DMS153 treated with DMSO at 0.1 percent for 48 hours (cell line): ENCODE measurements around the gene NBPF11.
"Not testable (repeated sequence)": the region's sequence is repeated elsewhere in the genome, so short reads cannot be mapped to it uniquely, and the experiment has no call there.

Experiments used
- DNase-seq: peaks from one replicate; lab custom pipeline; 2025; ENCODE audit not compliant: unreplicated experiment; lab: John Stamatoyannopoulos, UW

NBPF11 gene

DNA sequence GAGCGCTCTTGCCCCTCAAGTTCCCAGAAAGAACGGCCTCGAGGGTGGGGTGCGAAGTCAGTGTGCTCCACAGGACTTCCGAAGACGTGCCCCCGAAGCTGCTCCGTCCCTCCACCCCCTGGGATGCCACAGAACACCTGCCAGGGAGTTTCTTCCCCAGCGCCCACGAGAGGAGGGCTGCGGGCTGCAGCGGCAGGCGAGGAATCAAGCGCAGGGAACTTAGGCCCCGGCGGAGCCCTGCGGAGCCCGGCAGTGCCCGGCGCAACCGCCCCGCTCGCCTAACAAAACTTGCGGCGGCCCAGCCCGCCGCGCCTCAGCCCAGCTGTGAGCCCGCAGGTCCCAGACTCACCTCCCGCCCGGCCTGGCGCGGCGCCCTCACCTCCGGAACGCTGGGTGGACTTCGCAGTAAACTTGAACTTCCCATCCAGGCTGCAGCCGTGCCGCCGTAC lies 686 bp downstream of the NBPF11 start:
- DNase-seq = not testable (repeated sequence)

DNA sequence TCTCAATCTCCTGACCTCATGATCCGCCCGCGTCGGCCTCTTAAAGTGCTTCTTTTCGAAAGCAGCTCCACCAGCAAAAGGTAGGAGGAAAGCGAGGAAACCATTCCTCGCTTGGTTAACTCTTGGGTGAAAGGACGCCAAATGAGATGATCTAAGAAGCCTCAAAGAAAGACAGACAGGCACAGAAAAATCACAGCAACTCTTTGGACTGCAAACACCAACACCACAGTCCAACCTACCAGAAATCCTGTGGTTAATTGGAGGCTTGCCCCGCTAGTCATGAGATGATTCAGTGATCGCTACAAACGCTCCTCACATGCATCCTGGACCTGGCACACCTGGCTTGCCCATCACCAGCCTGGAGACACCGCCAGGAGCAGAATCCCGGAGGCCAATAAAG lies 1.1 kb downstream of the NBPF11 start:
- not testable (repeated sequence) for DNase-seq

DNA sequence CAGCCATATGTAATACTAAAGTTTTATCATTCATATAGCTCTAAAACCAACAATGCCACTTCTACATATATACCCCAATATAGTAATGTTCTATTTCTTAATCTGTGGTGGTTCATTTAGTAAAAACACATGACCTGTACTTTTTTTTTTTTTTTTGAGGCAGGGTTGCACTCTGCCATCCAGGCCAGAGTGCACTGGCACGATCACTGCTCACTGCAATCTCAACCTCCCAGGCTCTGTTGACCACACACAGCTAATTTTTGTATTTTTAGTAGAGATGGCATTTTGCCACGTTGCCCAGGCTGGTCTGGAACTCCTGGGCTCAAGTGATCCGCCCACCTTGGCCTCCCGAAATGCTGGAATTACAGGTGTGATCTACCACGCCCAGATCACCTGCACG lies 2.1 kb downstream of the NBPF11 start:
- not testable (repeated sequence) for DNase-seq

DNA sequence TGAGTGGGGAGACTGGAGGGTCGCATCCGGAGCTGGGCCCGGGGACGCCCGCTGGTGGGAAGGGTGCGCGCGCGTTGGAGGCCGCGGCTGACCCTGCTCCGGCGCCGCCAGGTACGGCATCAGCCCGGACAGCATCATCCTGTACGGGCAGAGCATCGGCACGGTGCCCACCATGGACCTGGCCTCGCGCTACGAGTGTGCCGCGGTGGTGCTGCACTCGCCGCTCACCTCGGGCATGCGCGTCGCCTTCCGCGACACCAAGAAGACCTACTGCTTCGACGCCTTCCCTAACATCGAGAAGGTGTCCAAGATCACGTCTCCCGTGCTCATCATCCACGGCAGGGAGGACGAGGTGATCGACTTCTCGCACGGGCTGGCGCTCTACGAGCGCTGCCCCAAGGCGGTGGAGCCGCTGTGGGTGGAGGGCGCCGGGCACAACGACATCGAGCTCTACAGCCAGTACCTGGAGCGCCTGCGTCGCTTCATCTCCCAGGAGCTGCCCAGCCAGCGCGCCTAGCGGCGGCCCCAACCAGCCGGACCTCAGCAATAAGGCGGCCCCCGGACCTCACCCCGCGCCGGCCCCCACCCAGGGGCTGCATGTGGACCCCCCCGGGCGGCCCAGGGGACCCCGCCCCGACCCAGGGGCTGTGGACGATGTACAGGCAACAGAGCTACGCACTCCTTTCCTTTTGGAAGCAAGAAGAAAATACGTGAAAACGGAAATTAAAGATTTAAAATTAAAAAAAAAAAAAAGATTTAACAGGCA lies 2.8 kb downstream of the NBPF11 start:
- DNase-seq = not testable (repeated sequence)

DNA sequence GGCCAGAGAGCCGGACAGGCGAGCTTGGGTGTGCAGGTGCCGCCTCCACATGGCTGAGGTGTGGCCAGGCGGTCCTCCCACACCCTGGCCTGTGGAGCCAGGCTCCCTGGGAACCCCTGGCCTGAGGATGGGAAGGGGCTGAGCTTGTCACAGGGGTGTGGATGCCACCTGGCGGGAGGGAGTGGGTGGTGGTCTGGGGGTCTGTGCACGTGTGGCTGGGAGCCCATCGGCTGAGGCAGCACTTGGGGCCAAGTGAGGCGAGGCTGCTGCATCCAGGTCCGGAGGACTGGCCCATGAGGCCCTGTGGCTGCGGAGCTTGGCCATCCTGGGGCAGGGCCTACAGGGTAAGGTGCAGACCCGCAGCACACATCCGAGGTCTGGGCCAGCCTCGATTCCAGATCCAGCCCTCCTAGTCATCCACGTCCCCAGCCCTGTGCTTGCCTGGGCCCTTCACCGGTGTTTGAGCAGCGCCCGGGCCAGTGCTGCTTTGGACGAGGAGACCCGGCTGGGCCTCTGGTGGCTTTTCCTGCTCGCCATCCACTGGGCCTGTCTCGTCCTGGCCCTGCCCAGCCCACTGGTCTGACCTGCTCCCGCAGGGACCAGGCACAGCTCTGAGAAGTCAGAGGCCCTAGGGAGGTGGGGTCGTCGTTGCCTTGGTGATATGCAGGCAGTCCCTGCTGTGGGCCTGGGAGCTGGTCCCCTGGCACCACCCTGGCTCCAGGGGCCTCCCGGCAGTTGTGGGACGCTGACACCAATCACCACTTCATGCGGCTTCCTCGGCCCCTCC lies 4.8 kb downstream of the NBPF11 start:
- DNase-seq = not testable (repeated sequence)

DNA sequence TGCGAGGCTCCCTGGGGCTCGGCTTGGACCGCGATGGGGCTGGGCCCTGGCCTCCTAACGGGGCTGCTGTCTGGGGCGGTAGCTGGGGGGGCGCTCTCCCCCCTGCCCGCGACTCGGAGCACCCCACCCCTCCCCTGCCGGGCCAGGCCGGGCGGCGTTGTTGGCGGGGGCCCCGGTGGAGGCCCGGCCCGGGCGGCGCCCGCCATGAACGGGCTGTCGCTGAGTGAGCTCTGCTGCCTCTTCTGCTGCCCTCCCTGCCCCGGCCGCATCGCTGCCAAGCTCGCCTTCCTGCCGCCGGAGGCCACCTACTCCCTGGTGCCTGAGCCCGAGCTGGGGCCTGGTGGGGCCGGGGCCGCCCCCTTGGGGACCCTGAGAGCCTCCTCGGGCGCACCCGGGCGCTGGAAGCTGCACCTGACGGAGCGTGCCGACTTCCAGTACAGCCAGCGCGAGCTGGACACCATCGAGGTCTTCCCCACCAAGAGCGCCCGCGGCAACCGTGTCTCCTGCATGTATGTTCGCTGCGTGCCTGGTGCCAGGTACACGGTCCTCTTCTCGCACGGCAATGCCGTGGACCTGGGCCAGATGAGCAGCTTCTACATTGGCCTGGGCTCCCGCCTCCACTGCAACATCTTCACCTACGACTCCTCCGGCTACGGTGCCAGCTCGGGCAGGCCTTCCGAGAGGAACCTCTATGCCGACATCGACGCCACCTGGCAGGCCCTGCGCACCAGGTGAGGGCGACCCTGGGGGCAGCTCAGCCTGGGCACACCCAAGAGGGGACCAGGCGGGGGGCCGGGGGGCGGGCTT lies 5.7 kb downstream of the NBPF11 start:
- not testable (repeated sequence) for DNase-seq

DNA sequence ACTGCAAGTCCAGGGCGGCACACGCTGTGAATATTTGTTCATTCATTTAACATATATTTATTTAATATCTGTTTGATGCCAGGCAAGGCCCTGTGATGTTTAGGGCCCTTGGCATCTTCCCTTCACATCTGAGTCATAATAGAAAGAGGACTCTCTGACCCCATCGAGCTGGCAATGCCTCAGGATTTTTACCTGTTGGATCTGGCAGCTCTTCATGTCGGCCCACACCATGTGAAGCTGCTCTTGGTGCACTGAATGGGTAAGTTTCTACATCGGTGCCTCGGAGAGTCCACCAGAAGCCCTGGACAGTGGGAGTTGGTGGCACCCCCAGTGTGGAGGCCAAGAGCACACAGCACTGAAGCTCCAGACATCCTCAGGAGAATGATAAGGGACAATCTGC lies 8.9 kb downstream of the NBPF11 start:
- DNase-seq = not testable (repeated sequence)

DNA sequence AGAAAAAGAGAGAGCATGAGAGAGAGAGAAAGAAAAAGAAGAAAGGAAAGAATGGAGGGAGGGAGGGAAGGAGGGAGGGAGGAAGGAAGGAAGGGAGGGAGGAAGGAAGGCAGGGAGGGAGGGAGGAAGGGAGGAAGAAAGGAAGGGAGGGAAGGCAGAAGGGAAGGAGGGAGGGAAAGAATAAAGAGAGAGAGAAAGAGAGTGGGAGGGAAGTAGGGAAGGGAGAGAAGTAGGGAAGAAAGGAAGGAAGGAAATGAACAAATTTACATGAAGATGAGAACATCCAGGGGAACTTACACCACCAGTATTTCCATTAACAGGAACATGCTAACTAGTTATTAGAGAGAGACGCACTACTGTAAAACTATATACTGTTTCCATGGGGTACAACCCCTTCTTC lies 10.1 kb downstream of the NBPF11 start:
- DNase-seq = not testable (repeated sequence)

DNA sequence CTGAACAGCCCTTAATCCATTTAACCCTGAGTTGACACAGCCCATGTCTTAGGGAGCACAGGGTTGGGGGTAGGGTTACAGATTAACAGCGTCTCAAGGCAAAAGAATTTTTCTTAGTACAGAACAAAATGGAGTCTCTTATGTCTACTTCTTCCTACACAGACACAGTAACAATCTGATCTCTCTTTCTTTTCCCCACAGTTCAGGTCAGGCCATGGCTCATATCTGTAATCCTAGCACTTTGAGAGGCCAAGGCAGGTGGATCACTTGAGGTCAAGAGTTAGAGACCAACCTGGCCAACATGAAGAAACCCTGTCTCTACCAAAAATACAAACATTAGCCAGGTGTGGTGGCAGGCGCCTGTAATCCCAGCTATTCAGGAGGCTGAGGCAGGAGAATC lies 13.5 kb downstream of the NBPF11 start:
- DNase-seq = not testable (repeated sequence)

DNA sequence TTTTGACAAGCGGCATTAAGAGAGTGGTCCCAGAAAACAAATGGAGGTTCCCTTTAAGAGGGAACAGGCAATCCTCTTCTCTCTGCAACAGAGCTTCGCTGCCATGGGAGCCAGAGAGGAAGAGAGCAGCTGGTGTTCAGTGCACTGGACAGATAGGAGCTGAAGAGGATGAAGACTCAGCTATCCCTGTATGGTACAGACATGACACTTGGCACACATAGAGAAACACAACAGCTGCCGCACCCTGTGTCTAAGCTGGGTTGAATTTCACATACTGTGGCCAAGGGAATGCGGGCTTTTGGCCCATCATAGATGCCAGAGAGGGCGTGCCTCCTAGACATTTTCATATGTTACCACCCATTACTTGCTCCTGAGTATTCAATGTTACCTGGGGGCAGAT lies 29.7 kb downstream of the NBPF11 start:
- DNase-seq = not testable (repeated sequence)

DNA sequence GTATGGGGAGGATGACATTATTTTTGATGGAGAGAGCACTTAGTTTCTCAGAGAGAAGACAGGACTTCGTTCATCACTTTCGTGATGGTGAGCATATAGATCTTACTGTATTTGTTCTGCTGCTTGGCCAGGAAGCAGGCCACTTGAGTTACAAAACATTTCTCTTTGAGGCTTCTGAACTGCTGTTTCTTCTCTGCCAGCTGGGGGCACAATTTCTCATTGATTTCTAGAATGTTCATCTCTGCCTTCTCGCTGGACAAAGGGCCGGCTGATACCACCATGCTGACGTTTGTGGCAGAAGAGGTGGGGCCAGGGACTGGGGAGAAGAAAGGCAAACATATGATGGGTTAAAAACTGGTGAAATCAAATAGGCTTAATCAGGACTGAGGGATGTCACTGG lies 31.7 kb downstream of the NBPF11 start:
- DNase-seq = not testable (repeated sequence)

DNA sequence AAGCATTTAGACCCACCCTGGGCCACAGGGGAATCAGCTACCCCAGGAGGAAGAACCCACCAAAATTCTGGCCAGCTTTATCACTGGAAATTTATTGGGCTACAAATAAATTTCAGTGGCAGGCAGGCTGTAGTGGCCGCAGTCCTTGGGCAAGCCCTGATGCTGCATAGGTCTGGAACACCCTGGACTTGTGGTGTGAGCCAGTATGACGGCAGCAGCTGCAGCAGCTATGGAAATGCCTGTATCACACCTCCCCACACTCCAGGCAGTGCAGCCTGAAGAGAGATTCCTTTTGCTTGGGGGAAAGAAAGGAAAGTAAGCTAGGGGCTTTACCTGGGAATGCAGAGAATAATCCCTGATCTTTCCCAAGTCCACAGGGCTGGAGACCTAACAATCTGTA lies 56.3 kb downstream of the NBPF11 start:
- DNase-seq = not testable (repeated sequence)

DNA sequence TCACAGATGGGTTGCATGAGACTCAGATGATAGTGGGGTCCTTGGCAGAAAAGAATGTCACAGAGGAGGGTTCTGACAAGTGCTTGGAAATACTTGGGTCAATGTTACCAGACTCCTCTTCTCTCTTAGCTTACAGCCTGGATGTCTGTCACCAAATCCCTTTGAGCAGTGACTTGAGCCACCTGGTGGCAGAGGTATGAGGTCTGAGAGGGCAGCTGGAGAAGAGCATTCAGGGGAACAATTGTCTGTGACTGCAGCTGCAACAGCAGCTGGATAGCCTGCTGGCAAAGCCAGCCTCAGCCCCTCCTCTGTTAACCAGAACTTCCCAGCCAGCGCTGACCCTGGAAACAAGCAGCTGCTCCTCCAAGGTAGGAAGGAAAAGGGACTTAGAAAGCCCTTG lies 65.9 kb downstream of the NBPF11 start:
- DNase-seq = not testable (repeated sequence)

DNA sequence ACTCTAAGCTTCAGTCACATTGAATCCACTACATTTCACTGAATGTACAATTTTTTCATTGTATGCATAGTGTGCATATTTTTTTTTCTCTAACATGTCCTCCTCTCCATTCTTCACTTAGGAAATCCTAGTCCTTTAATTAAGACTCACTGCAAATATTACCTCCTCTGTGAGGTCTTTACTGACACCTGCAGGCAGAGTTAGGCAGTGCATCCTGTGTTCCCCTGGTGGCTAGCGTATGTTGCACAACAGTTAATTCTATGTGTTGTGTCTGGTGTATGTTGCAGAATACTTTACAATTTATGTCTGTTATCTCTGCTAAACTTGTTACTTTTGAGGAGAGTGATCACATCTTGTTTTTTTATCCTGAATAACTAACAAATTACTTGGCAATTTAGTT lies 70.9 kb downstream of the NBPF11 start:
- DNase-seq = not testable (repeated sequence)

DNA sequence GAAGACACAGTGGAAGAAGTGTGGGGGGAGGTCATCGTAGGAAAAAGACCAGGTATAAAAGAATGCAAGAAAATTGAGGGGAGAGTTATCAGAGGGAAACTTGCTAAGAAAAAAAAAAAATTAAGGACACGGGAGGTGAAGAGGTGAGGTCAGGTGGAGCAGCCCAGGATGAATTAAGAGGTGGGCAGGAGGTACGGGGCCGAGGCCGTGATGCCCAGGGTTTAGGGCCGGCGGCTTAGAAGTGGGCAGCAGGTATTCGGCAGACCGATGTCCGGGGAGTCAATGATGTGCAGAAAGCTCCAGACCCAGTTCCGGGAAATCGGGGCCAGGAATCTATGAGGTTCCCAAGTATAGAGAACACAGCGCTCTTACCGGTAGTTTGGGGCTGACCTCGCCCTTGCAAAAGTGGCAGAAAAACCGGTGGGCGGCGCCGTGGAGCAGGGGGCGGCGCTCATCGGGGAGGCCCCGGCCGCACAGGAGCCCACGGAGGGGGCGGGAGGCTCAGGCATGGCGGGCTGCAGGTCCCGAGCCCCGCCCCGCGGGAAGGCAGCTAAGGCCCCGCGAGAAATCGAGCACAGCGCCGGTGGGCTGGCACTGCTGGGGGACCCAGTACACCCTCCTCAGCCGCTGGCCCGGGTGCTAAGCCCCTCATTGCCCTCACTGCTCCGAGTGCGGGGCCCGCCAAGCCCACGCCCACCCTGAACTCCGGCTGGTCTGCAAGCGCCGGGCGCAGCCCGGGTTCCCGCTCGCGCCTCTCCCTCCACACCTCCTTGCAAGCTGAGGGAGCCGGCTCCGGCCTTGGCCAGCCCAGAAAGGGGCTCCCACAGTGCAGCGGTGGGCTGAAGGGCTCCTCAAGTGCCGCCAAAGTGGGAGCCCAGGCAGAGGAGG lies 73.2 kb downstream of the NBPF11 start:
- DNase-seq = not testable (repeated sequence)

DNA sequence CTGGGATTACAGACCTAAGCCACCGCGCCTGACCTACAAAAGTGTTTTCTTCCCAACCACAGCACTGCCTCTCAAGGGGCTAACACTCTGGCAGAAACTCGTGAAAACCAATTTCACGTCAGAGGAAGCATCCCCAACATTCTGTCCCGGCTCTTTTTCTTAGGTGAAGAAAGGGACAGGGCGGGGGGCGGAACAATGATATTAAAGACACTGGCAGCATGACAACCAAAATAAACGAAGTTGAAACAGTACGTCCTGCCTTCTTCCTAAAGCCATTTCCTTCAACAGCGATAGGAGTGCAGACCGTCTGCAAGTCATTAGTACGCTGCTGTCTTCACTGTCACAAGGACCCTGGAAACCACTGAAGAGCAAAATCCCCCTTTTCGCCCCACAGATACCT lies 74.0 kb downstream of the NBPF11 start:
- DNase-seq = not testable (repeated sequence)

DNA sequence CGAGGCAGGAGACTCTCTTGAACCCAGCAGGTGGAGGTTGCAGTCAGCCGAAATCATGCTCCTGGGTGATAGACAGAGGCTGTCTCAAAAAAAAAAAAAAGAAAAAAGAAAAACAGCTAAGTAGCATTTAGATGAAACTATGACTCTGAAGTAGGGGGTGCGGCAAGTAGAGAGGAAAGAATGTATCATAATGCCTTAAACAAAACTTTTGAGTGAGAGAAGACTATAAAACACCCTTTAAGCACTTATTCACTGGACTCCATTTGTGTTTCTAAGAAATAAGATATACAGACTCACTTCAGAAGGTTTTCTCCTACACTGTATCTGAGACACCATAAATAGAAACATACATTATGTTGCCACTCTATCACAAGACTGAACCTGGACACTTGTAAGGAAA lies 74.6 kb downstream of the NBPF11 start:
- DNase-seq = not testable (repeated sequence)

DNA sequence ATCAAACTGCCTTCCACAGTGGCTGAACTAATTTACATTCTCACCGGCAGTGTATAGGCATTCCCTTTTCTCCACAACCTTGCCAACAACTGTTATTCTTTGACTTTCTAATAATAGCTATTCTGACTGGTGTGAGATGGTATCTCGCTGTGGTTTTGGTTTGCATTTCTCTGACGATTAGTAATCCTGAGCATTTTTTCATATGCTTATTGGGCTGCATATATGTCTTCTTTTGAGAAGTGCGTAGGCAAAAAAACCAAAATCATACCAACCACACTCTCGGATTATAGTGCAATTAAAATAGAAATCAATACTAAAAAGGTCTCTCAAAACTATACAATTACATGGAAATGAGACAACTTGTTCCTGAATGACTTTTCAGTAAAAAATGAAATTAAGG lies 78.7 kb downstream of the NBPF11 start:
- not testable (repeated sequence) for DNase-seq

DNA sequence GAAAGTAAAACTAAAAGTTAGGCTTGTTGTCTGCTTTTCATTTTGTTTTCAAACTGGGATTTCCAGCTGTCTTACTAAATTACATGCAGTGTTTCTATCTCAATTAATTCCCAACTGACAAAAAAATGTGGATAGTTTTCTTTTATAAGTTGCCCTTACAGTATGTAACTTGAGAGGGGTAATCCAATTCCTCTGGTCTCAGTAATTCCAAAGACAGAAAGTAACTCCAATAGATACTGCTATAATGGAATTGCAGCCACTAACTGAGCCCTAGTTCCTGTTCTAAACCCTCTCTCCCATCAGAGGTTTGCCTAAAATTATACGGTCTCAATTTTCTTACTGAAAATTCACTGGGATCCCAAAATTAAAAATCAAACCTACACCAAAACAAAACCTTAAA lies 83.5 kb downstream of the NBPF11 start:
- not testable (repeated sequence) for DNase-seq

DNA sequence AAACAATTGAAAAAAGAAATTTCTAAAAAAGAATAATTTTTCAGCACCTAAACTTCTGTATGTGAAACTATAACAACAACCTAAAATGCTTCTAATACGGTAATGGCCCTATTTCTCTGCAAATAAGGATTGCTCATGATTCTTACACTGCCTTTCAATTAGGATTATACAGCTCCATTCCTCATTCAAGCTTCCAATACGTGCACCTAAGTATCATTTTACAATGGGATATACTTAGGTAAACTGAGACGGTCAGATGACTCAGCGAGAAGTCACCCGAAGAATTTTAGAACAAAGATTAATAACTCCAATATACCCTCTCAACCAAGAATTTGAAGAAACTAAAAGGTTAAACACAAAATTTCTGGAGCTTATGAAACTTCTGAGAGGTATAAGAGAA lies 83.9 kb downstream of the NBPF11 start:
- not testable (repeated sequence) for DNase-seq
